ENCODE data around the gene FOXM1.
A peak's percentile ranks its signal among the peaks of the same experiment; 100 is the strongest.

GRCh38 chr12:2853626-2854025 lies 23.3 kb downstream of the FOXM1 start:
- TF ChIP-seq CTCF (IDR thresholded peaks at IDR 0.05; ENCODE audit: poor library complexity, severe bottlenecking) = peak; percentile 70
- no peak for TF ChIP-seq EZH2 (IDR thresholded peaks at IDR 0.05; ENCODE audit: borderline replicate concordance, insufficient read depth, low read length, poor library complexity, severe bottlenecking)

All from neural cell (in vitro differentiated cells).